GM19043 (cell line): ENCODE data around the gene TMEM150B.

ENCODE experiments used
- ATAC-seq: cut with Tn5 transposase; IDR thresholded peaks from one replicate; pipeline ENCODE4 v1.9.1; 2021; ENCODE audit warnings: low read depth; ENCODE audit not compliant: unreplicated experiment

The TMEM150B gene

DNA sequence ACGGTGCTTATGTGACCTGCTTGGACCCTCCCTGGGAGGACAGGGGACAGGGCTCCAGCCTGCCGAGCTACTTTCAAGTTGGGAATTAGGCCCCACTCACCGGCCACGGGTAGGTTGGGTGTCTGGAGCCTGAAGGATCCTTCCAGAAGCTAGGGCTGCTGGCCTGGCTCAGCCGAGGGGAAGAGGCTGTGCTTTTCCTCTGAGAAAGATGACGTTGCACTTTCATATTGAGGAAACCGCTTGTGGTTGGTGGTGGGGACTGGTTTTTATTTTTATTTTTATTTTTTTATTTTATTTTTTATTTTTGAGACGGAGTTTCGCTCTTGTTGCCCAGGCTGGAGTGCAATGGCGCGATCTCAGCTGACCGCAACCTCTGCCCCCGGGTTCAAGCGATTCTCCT is at the start of gene TMEM150B:
Gene TMEM150B (minus strand): TSS at position 170 of the 400 bp plus-strand sequence. CDS start 4,305 bp downstream, outside the sequence.
- ATAC-seq, result no peak

- ATAC-seq, result no peak
These were observed 49.0 kb upstream of the TMEM150B start for GRCh38 chr19:55373993-55374757.

GRCh38 chr19:55373306-55373992 is 48.3 kb upstream of the TMEM150B start:
- no peak for ATAC-seq

DNA sequence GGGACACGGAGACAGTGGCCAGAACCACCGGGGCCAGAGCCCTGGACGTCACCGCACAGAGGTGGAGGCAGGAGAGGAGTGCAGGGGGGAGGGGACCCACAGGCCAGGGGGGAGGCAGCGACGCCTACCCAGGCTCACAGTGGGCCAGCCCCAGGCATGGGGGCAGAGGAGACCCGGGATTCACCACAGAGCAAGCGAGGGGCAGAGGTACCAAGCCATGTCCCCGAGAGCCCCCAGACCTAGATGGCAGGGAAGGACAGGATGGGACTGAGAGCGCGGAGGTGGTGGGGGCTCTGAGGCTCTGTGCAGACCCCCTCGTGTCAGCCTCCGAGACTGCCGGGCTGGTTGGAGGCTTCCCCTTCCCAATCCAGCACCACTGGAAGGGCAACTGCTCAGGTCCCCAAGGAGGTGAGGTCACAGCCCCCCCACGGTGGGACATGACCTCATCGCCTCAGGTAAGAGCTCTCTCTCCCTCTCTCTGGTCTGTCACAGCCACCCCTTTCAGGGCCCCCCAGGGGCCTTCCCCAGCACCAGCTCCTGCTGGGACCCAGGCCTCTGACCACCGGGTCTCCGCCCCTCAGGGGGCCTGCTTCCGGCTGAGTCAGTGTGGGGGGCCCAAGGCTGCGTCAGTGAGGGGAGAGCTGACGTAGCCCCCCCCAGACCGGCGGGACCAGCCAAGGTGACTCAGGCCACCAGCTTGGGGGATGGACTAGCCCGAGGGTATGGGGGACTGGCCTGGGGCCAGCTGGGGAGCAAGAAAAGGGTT is 47.4 kb upstream of the TMEM150B start:
- ATAC-seq, result no peak

DNA sequence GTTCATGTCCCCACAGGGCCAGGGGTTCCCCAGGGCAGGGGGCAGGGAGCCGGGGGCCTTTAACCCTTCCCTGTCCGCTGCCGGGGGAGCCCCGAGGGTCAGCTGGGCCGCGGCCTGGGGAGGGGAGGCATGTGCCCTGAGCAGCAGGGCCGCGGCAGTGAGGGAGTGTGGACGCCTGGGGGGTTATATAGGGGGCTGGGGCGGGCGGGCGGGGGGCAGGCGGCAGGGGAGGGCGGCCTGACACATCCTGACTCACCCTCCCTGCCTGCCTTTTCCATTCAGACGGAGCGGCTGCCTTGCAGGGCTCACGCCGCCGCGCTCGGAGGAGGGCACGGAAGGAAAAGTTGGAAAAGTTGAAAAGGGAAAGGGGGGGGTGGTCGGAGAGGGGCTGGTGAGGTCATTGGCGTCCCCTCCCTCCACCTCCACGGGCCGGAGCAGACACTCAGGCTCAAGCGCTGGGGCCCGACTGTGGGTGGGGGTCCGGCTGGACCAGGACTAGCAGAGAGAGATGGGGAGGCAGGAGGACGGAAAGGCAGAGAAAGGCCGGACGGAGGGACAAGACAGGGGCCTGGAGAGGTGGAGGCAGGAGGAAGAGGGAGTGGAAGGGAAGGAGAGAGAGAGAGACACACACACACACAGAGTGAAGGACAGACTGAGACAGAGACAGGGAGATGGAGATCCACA is 45.3 kb upstream of the TMEM150B start, which contains the start of gene IL11:
Gene IL11 (minus strand): TSS at position 159 of the 684 bp plus-strand sequence. CDS start 153 bp downstream, at position 6.
- no peak for ATAC-seq

GRCh38 chr19:55369653-55370304 is 44.6 kb upstream of the TMEM150B start:
- ATAC-seq, result no peak

- no peak for ATAC-seq
These were observed 43.8 kb upstream of the TMEM150B start for GRCh38 chr19:55368701-55369563.

DNA sequence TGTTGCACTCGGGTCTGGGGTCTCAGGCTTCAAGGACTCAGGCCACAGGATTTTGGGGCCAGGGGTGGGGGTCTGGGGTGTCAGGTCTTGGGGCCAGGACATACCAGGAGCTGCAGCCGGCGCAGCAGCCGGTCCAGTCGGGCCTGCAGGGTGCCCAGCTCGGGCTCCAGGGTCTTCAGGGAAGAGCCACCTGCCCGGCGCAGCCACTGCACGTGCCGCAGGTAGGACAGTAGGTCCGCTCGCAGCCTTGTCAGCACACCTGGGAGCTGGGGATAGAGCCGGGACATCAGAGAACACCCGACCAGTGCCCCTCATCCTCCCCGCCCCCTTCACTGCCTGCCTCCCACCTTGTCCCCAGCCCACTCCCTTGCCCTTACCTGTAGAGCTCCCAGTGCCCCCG is 43.0 kb upstream of the TMEM150B start:
- no peak for ATAC-seq

DNA sequence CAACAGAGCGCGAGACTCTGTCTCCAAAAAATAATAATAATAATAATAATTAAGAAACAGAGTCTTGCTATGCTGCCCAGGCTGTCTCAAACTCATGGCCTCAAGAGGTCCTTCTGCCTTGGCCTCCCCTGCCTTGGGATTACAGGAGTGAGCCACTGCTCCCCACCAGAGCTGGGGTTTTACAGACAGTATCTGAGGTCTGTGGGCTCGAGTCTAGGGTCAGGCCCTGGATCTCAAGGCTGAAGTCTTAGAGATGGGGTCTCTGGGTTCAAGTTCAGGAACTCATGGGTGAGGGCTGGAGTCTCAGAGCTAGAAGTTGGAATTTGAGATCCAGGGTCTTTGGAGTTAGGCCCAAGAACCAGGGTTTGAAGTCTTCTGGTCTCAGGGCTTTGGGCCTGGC is 41.6 kb upstream of the TMEM150B start:
- no peak for ATAC-seq

DNA sequence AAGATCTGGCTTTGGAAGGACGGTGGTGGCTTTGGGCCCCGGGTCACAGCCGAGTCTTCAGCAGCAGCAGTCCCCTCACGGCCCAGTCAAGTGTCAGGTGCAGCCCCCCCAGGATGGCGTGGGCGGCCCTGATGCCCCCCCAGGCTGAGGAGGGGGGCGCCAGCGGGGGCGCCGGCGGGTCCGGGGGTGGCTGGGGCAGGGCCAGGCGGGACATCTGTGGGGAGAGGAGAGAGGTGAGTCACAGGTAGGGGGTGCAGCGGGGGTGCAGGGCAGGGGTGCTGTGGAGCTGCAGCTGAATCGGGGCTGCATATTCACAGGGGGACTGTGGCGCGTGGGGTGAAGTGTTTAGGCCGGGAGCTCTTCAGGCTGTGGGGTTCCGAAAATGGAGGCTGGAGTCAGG is 40.8 kb upstream of the TMEM150B start:
- ATAC-seq, result no peak

GRCh38 chr19:55365245-55365644 is 40.1 kb upstream of the TMEM150B start:
- no peak for ATAC-seq

DNA sequence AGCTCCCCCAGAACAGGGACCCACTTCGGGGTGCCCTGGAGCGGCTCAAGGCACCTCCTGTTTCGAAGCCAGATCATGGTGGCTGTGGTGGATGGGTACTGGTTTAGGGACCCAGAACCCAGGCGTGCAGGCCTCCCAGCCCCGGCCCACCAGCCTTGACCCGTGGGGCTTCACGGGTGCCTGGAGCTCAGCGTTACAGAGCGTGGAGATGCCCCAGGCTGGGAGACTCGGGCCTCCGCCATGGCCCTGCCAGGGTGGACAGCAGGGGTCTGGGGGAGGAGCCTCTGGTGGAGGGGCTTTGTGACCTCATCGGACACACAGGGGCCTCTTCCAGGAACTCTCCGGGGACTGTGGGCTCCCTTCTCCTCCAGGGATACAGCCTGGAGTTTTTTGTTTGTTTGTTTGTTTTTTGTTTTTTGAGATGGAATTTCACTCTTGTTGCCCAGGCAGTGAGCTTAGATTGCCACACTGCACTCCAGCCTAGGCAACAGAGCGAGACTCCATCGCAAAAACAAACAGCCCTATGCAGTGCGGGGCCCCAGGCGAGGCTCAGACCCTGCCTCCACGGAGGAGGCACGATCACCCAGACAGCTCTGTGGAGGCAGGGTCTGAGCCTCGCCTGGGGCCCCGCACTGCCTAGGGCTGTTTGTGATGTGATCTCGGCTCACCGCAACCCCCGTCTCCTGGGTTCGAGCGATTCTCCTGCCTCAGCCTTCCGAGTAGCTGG is 38.0 kb upstream of the TMEM150B start, which contains the start of gene GARIN5B:
Gene GARIN5B (minus strand): TSS at position 271 of the 727 bp plus-strand sequence. CDS start 194 bp downstream, at position 77.
- no peak for ATAC-seq

- no peak for ATAC-seq
These were observed 37.2 kb upstream of the TMEM150B start for GRCh38 chr19:55362174-55362989.

DNA sequence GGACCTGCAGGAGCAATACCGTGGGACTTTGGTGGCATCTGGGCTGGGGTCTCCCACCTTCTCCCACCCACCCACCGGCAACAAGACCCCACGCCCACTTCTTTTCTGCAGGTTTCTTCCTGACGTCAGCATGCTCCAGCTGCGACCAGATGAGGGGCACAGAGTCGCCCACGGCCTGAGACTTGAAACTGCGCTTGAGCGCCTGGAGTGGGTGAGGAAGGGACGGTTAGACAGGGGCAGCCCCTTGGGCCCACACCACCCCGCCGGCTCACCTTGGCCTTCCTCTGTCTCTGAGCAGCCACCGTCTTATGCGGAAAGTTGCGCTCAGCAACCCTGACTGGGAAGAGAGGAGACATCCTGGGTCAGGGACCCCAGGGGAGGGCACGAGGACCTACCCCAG is 35.8 kb upstream of the TMEM150B start:
- no peak for ATAC-seq

GRCh38 chr19:55358943-55359908 is 34.1 kb upstream of the TMEM150B start:
- ATAC-seq, result no peak

GRCh38 chr19:55358493-55358892 is 33.4 kb upstream of the TMEM150B start:
- ATAC-seq, result no peak
